ENCODE measurements around the gene CCT3.
A peak's percentile ranks its signal among the peaks of the same experiment; 100 is the strongest.

The CCT3 gene

GRCh38 chr1:156384658-156385057 is 46.6 kb upstream of the CCT3 start:
- no peak for TF ChIP-seq CTCF (IDR thresholded peaks at IDR 0.05; ENCODE audit: insufficient read depth, low read length, missing control alignments)
- POLR2A ChIA-PET, result no interaction called here

GRCh38 chr1:156384007-156384406 is 45.9 kb upstream of the CCT3 start:
- ChIA-PET POLR2A (no interaction called here), CTCF (interaction anchor here (0.7 to 20.2 kb wide), 23 partner anchors 9 to 297 kb away, joined by 3 to 712 read pairs (median 39); partner anchors contain the start of genes HAPLN2, MEF2D and RHBG)
- H3K4me3 ChIP-seq (ENCODE audit: low read depth, low read length), result no peak overlapping the region
- TF ChIP-seq CTCF (IDR thresholded peaks at IDR 0.05; ENCODE audit: insufficient read depth, low read length, missing control alignments), result no peak
- no peak for DNase-seq (ENCODE audit: low read depth, low spot score)

More at GRCh38 chr1:156384658-156385057, 46.6 kb upstream of the CCT3 start:
- no peak overlapping the region for H3K4me3 ChIP-seq (ENCODE audit: low read depth, low read length)
- DNase-seq (ENCODE audit: low read depth, low spot score), result no peak
- CTCF ChIA-PET, result interaction anchor here (0.7 to 20.2 kb wide), 30 partner anchors 9 to 311 kb away, joined by 3 to 712 read pairs (median 22); partner anchors contain the start of genes HAPLN2, MEF2D, NAXE and RHBG

GRCh38 chr1:156383023-156383422 is 44.9 kb upstream of the CCT3 start:
- peak; percentile 93 for TF ChIP-seq CTCF (IDR thresholded peaks at IDR 0.05; ENCODE audit: insufficient read depth, low read length, missing control alignments)
- ChIA-PET POLR2A (no interaction called here), CTCF (interaction anchor here (0.6 to 20.2 kb wide), 25 partner anchors 9 to 266 kb away, joined by 3 to 712 read pairs (median 4); partner anchors contain the start of genes MEF2D and RHBG)
- no peak overlapping the region for H3K4me3 ChIP-seq (ENCODE audit: low read depth, low read length)
- no peak for DNase-seq (ENCODE audit: low read depth, low spot score)

GRCh38 chr1:156382561-156382960 is 44.5 kb upstream of the CCT3 start:
- POLR2A ChIA-PET, result no interaction called here

GRCh38 chr1:156379420-156380165 is 41.5 kb upstream of the CCT3 start:
- DNase-seq (ENCODE audit: low read depth, low spot score), result no peak
- no peak overlapping the region for H3K4me3 ChIP-seq (ENCODE audit: low read depth, low read length)
- CTCF ChIA-PET, result interaction anchor here (0.6 to 20.2 kb wide), 12 partner anchors 5 to 229 kb away, joined by 3 to 712 read pairs (median 5); partner anchors contain the start of gene RHBG
- no peak for TF ChIP-seq CTCF (IDR thresholded peaks at IDR 0.05; ENCODE audit: insufficient read depth, low read length, missing control alignments)
- POLR2A ChIA-PET, result no interaction called here

More at GRCh38 chr1:156382561-156382960, 44.5 kb upstream of the CCT3 start:
- no peak overlapping the region for H3K4me3 ChIP-seq (ENCODE audit: low read depth, low read length)
- CTCF ChIA-PET, result interaction anchor here (0.6 to 20.2 kb wide), 21 partner anchors 9 to 266 kb away, joined by 3 to 712 read pairs (median 4); partner anchors contain the start of genes MEF2D and RHBG
- TF ChIP-seq CTCF (IDR thresholded peaks at IDR 0.05; ENCODE audit: insufficient read depth, low read length, missing control alignments), result no peak
- DNase-seq (ENCODE audit: low read depth, low spot score), result no peak

GRCh38 chr1:156378557-156378956 is 40.5 kb upstream of the CCT3 start:
- DNase-seq (ENCODE audit: low read depth, low spot score), result no peak
- H3K4me3 ChIP-seq (ENCODE audit: low read depth, low read length), result no peak overlapping the region
- ChIA-PET POLR2A (no interaction called here), CTCF (interaction anchor here (0.6 to 20.2 kb wide), 11 partner anchors 5 to 230 kb away, joined by 3 to 712 read pairs (median 5); partner anchors contain the start of gene RHBG)
- no peak for TF ChIP-seq CTCF (IDR thresholded peaks at IDR 0.05; ENCODE audit: insufficient read depth, low read length, missing control alignments)
